HL-60 (cell line): Measurements from ENCODE around the gene BMERB1.

Experiments
- DNase-seq, 2 experiments: peaks; one replicate each; pipeline ENCODE4 v3.0.0-alpha.2; 2010 to 2020; ENCODE audit warnings: low read depth in 1 of 2, low spot score in 1 of 2
- H3K27ac ChIP-seq: fragments of 250-450 bp; sonication (Bioruptor Pico); replicated peaks from 2 replicates; pipeline ENCODE4 v1.5.1; 2020; ENCODE audit warnings: mild to moderate bottlenecking, moderate library complexity
- H3K27me3 ChIP-seq: fragments of 250-450 bp; sonication (Bioruptor Pico); 2 replicates; pipeline ENCODE4 v1.5.1; 2021; ENCODE audit warnings: mild to moderate bottlenecking, moderate library complexity; ENCODE audit not compliant: insufficient read depth, poor library complexity, severe bottlenecking
- H3K4me3 ChIP-seq: replicated peaks from 2 replicates; pipeline ENCODE4 v1.5.1; 2011; ENCODE audit warnings: mild to moderate bottlenecking, control low read depth, low read length; ENCODE audit not compliant: insufficient read depth
- GABPA ChIP-seq: IDR thresholded peaks from 2 replicates; pipeline ENCODE4 v1.6.1; 2012; ENCODE audit warnings: low read depth
- POLR2AphosphoS5 ChIP-seq: IDR thresholded peaks from 2 replicates; pipeline ENCODE4 v1.6.1; 2012; ENCODE audit warnings: low read depth
- SPI1 ChIP-seq: IDR thresholded peaks from 2 replicates; pipeline ENCODE4 v1.6.1; 2012; ENCODE audit warnings: low read depth, mild to moderate bottlenecking, borderline replicate concordance
- TF ChIP-seq, protein P1 (sequence below): IDR thresholded peaks from 2 replicates; pipeline ENCODE4 v1.6.1; 2012; ENCODE audit warnings: low read depth; ENCODE audit not compliant: insufficient replicate concordance
- TF ChIP-seq, protein P2 (sequence below): IDR thresholded peaks from one replicate; pipeline ENCODE4 v1.5.1; 2011; ENCODE audit warnings: low read length, control low read depth, inconsistent platforms; ENCODE audit not compliant: insufficient read depth

BMERB1 gene

DNA sequence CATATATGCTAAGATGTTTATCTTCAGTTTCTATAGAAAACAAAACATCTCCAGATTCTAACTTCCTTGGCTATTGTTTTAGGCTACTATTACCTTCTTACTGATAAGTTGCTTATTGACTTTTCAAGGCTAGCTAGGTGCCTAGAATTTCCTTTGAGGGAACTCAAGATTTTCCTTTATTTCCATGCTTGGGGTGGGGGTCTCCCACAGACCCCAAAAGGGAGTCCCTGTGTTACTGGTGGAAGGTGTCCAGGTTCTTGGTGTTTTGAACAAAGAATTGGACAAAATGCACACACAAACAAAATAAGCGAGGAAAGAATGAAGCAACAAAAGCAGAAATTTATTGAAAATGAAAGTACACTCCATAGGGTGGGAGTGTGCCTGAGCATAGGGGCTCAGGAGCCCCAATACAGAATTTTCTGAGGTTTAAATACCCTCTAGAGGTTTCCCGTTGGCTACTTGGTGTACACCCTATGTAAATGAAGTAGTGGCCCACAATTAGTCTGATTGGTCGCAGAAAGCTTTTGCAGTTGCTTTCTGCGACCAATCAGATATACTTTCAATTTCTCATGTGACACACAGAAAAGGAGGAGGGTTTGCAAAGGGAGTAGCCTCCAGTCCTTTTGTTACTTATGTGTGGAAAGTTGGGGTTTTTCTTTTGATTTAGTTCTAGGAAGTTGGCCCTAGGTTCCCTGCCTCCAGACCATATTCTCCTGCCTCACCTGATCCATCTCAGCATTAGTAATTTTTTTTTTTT is 141.1 kb downstream of the BMERB1 start:
- no peak for DNase-seq
- H3K27ac ChIP-seq = no peak overlapping the region
- no peak overlapping the region for H3K4me3 ChIP-seq
- H3K27me3 ChIP-seq = no peaks in the 10 kb centered on the region
- TF ChIP-seq POLR2AphosphoS5 = no peak
- no peak for TF ChIP-seq SPI1

GRCh38 chr16:15576960-15577958 is 142.9 kb downstream of the BMERB1 start:
- DNase-seq = no peak
- Histone ChIP-seq H3K27ac (no peak overlapping the region), H3K4me3 (no peak overlapping the region), H3K27me3 (no peaks in the 10 kb centered on the region)
- TF ChIP-seq, protein P1, sequence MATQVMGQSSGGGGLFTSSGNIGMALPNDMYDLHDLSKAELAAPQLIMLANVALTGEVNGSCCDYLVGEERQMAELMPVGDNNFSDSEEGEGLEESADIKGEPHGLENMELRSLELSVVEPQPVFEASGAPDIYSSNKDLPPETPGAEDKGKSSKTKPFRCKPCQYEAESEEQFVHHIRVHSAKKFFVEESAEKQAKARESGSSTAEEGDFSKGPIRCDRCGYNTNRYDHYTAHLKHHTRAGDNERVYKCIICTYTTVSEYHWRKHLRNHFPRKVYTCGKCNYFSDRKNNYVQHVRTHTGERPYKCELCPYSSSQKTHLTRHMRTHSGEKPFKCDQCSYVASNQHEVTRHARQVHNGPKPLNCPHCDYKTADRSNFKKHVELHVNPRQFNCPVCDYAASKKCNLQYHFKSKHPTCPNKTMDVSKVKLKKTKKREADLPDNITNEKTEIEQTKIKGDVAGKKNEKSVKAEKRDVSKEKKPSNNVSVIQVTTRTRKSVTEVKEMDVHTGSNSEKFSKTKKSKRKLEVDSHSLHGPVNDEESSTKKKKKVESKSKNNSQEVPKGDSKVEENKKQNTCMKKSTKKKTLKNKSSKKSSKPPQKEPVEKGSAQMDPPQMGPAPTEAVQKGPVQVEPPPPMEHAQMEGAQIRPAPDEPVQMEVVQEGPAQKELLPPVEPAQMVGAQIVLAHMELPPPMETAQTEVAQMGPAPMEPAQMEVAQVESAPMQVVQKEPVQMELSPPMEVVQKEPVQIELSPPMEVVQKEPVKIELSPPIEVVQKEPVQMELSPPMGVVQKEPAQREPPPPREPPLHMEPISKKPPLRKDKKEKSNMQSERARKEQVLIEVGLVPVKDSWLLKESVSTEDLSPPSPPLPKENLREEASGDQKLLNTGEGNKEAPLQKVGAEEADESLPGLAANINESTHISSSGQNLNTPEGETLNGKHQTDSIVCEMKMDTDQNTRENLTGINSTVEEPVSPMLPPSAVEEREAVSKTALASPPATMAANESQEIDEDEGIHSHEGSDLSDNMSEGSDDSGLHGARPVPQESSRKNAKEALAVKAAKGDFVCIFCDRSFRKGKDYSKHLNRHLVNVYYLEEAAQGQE = no peak
- TF ChIP-seq GABPA = no peak
- TF ChIP-seq, protein P2, sequence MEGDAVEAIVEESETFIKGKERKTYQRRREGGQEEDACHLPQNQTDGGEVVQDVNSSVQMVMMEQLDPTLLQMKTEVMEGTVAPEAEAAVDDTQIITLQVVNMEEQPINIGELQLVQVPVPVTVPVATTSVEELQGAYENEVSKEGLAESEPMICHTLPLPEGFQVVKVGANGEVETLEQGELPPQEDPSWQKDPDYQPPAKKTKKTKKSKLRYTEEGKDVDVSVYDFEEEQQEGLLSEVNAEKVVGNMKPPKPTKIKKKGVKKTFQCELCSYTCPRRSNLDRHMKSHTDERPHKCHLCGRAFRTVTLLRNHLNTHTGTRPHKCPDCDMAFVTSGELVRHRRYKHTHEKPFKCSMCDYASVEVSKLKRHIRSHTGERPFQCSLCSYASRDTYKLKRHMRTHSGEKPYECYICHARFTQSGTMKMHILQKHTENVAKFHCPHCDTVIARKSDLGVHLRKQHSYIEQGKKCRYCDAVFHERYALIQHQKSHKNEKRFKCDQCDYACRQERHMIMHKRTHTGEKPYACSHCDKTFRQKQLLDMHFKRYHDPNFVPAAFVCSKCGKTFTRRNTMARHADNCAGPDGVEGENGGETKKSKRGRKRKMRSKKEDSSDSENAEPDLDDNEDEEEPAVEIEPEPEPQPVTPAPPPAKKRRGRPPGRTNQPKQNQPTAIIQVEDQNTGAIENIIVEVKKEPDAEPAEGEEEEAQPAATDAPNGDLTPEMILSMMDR = no peak

DNA sequence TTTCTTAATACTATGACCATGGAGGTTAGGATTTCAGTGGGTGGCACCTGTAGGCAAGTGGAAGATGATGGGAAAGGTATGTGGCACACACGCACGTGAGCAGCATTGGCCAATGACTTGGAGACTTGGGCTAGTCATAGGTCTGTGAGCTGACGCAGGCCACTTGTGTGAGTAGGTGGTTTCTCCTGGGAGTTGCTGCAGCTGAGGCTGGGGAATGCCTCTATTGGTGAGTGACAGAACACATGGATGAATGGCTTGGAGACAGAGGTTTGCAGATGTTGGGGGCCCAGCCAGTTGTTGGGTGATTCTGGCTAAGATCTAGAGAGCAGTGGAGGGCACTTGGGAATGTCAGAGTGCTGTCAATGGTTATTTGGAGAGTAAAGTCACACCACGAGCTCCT is 144.4 kb downstream of the BMERB1 start:
- TF ChIP-seq SPI1 (no peak), POLR2AphosphoS5 (no peak), GABPA (no peak)
- TF ChIP-seq, protein P1 = no peak
- TF ChIP-seq, protein P2 = no peak
- no peaks in the 10 kb centered on the region for H3K27me3 ChIP-seq
- H3K4me3 ChIP-seq = no peak overlapping the region
- DNase-seq = no peak
- H3K27ac ChIP-seq = no peak overlapping the region

DNA sequence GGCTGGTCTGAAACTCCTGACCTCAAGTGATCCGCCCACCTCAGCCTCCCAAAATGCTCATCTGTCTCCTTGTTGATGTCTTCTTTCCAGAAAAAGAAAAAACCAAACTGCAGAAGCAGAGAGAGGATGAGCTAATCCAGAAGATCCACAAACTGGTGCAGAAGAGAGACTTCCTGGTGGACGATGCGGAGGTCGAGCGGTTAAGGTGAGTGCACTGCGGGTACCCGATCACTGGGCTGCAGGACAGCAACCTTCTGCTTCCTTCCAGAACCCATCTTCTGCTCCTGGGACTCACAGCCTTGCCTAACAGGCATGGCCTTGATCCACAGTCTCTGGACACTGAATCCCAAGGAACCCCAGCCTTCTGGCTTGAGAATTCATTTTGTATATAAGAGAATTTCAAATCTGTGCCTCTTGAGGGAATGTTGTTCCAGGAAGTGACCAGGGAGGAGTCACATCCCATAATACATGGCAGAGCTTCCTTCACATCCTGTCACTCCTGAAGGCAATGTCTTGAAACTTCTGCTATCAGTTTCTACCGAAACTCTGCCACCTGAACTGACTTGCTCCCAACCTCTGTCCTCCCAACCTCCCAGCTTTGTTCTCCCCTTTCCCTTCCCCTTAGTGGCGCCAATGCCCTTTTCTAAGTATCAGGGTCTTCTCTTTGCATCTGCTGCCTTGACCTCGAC is 146.9 kb downstream of the BMERB1 start:
- Histone ChIP-seq H3K27me3 (no peaks in the 10 kb centered on the region), H3K27ac (no peak overlapping the region), H3K4me3 (no peak overlapping the region)
- TF ChIP-seq SPI1 (no peak), POLR2AphosphoS5 (no peak), GABPA (no peak)
- TF ChIP-seq, protein P1 = no peak
- TF ChIP-seq, protein P2 = no peak
- no peak for DNase-seq
